Measurements from ENCODE around the gene LDLRAD3. TPM values are rescaled to one million over a fixed set of nuclear protein-coding genes. Genes with fewer than 3 reads are reported as not detected.
A peak's percentile ranks its signal among the peaks of the same experiment; 100 is the strongest.
"Not testable (repeated sequence)": the region's sequence is repeated elsewhere in the genome, so short reads cannot be mapped to it uniquely, and the experiment has no call there.

Gene LDLRAD3
- polyA plus RNA-seq, 1 of the 3 experiments (the other 2 are of a cell fraction) = 10.6 TPM

DNA sequence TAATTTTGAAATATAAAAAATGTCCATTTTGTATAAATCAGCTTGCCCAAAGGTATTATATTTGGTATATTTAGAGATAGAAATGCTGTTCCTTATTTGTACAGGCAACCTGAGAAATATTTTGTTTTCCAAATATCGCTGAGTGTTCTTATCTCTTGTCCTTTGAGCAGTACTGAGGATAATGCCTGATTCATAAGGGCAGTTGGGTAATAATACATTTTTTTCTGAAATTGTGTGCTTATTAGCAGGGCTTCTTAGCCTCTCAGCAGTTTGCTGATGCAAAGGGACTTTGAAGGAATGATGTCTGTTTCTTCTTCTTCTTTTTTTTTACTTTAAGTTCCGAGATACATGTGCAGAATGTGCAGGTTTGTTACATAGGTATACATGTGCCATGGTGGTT is 69.1 kb downstream of the LDLRAD3 start:
- Histone ChIP-seq H3K9me2 (no peaks in the 10 kb centered on the region), H3K4me3 (ENCODE audit: low read depth in 2 of 2, low read length in 1 of 2) (no peak overlapping the region; a peak in 2 of 4 replicates), H3K27me3 (ENCODE audit: insufficient read depth) (no peaks in the 10 kb centered on the region), H3K9ac (peak overlapping the region; percentile 31; the same call in 1 of the 2 replicates), H2AFZ (ENCODE audit: low read depth) (no peak overlapping the region), H3K4me2 (peak overlapping the region; percentile 57), H3K36me3 (replicated peaks in 1 of 2; ENCODE audit: control insufficient read depth in 1 of 2, insufficient read depth in 2 of 2, low read length in 1 of 2) (no peaks in the 10 kb centered on the region), H3K4me1 (ENCODE audit: control insufficient read depth in 1 of 2, insufficient read depth in 2 of 2, low read depth in 1 of 2, low read length in 1 of 2) (peaks cover 23 to 32% of the 10 kb centered on the region in 2 experiments), H4K20me1 (ENCODE audit: insufficient read depth) (0 out of 2 replicates have a peak, but pooled peaks cover 2% of the 10 kb centered on the region), H3K9me3 (no peaks in the 10 kb centered on the region), H3K27ac (ENCODE audit: low read depth in 2 of 2, low read length in 1 of 2) (peak overlapping the region in 1 of 2 experiments; percentile 56; a peak in 3 of 4 replicates), H3F3A (replicated peaks; ENCODE audit: insufficient read depth) (peaks cover 22% of the 10 kb centered on the region), H3K79me2 (ENCODE audit: insufficient read depth) (peaks cover 24% of the 10 kb centered on the region)
- TF ChIP-seq TCF12 (IDR thresholded peaks at IDR 0.05) (no peak), RFX5 (IDR thresholded peaks at IDR 0.05; ENCODE audit: low read length) (no peak), MEF2A (IDR thresholded peaks at IDR 0.05; ENCODE audit: borderline replicate concordance, low read depth) (no peak), FOXJ3 (CRISPR knock-in tag; IDR thresholded peaks at IDR 0.05) (no peak), TEAD4 (IDR thresholded peaks at IDR 0.05; ENCODE audit: borderline replicate concordance, insufficient read depth) (no peak), YY1 (IDR thresholded peaks at IDR 0.05; ENCODE audit: low read depth) (no peak), GATA2 (CRISPR knock-in tag; IDR thresholded peaks at IDR 0.05) (no peak), RXRA (IDR thresholded peaks at IDR 0.05; ENCODE audit: borderline replicate concordance, low read depth) (no peak), JUND (IDR thresholded peaks at IDR 0.05) (no peak), NRF1 (IDR thresholded peaks at IDR 0.05; ENCODE audit: low read depth, low read length) (no peak), GABPA (IDR thresholded peaks at IDR 0.05; ENCODE audit: low read depth) (no peak), EZH2phosphoT487 (IDR thresholded peaks at IDR 0.05; ENCODE audit: borderline replicate concordance, low read depth) (no peak), NFIC (IDR thresholded peaks at IDR 0.05; ENCODE audit: borderline replicate concordance) (no peak), FOSL2 (IDR thresholded peaks at IDR 0.05; ENCODE audit: borderline replicate concordance, low read depth) (no peak), SMC3 (IDR thresholded peaks at IDR 0.05; ENCODE audit: low read depth, low read length) (no peak), MXI1 (IDR thresholded peaks at IDR 0.05; ENCODE audit: low read depth, low read length) (no peak)
- TF ChIP-seq, protein P1, sequence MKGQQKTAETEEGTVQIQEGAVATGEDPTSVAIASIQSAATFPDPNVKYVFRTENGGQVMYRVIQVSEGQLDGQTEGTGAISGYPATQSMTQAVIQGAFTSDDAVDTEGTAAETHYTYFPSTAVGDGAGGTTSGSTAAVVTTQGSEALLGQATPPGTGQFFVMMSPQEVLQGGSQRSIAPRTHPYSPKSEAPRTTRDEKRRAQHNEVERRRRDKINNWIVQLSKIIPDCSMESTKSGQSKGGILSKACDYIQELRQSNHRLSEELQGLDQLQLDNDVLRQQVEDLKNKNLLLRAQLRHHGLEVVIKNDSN (IDR thresholded peaks at IDR 0.05; ENCODE audit: borderline replicate concordance, low read depth) = no peak
- TF ChIP-seq, protein P2, sequence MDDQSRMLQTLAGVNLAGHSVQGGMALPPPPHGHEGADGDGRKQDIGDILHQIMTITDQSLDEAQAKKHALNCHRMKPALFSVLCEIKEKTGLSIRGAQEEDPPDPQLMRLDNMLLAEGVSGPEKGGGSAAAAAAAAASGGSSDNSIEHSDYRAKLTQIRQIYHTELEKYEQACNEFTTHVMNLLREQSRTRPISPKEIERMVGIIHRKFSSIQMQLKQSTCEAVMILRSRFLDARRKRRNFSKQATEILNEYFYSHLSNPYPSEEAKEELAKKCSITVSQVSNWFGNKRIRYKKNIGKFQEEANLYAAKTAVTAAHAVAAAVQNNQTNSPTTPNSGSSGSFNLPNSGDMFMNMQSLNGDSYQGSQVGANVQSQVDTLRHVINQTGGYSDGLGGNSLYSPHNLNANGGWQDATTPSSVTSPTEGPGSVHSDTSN (IDR thresholded peaks at IDR 0.05) = no peak
- TF ChIP-seq, protein P3, sequence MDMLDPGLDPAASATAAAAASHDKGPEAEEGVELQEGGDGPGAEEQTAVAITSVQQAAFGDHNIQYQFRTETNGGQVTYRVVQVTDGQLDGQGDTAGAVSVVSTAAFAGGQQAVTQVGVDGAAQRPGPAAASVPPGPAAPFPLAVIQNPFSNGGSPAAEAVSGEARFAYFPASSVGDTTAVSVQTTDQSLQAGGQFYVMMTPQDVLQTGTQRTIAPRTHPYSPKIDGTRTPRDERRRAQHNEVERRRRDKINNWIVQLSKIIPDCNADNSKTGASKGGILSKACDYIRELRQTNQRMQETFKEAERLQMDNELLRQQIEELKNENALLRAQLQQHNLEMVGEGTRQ (IDR thresholded peaks at IDR 0.05; ENCODE audit: borderline replicate concordance, low read depth, low read length) = no peak
- TF ChIP-seq, protein P4, sequence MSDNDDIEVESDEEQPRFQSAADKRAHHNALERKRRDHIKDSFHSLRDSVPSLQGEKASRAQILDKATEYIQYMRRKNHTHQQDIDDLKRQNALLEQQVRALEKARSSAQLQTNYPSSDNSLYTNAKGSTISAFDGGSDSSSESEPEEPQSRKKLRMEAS (IDR thresholded peaks at IDR 0.05; ENCODE audit: low read depth) = no peak
- ChIA-PET POLR2A (no interaction called here), CTCF (no interaction called here)
- 88% methylated on average over 2 of the region's 2 CpGs for WGBS (ENCODE audit: low lambda C conversion rate)
- DNase-seq = no peak

DNA sequence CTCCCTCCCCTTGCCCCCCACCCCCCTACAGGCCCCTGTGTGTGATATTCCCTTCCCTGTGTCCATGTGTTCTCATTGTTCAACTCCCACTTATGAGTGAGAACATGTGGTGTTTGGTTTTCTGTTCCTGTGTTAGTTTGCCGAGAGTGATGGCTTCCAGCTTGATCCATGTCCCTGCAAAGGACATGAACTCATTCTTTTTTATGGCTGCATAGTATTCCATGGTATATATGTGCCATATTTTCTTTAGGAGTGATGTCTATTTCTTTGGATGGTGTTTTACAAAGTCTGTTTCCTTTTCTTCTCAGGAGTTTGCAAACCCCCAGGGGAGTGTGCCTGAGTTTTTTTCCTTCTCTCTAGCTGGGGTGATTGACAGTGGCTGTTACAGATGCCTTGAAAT is 69.6 kb downstream of the LDLRAD3 start:
- CTCF ChIA-PET = interaction anchor here (1.4 kb wide), 1 partner anchor 118 kb away, joined by 3 read pairs; no protein-coding TSS in a partner anchor
- H3K4me2 ChIP-seq; H2AFZ ChIP-seq (ENCODE audit: low read depth); POLR2A ChIA-PET; H3K4me3 ChIP-seq (ENCODE audit: low read depth in 2 of 2, low read length in 1 of 2); DNase-seq; H4K20me1 ChIP-seq (ENCODE audit: insufficient read depth); H3K27me3 ChIP-seq (ENCODE audit: insufficient read depth); H3K9me2 ChIP-seq; H3K9ac ChIP-seq; H3K27ac ChIP-seq (ENCODE audit: low read depth in 2 of 2, low read length in 1 of 2); H3K9me3 ChIP-seq; H3K36me3 ChIP-seq (replicated peaks in 1 of 2; ENCODE audit: control insufficient read depth in 1 of 2, insufficient read depth in 2 of 2, low read length in 1 of 2): not testable (repeated sequence)
- Histone ChIP-seq H3K79me2 (ENCODE audit: insufficient read depth) (peaks cover 22% of the 10 kb centered on the region), H3K4me1 (ENCODE audit: control insufficient read depth in 1 of 2, insufficient read depth in 2 of 2, low read depth in 1 of 2, low read length in 1 of 2) (peaks cover 20 to 36% of the 10 kb centered on the region in 2 experiments), H3F3A (replicated peaks; ENCODE audit: insufficient read depth) (peaks cover 22% of the 10 kb centered on the region)
- WGBS (ENCODE audit: low lambda C conversion rate) = 90% methylated on average over 1 of the region's 1 CpG

Measured in SK-N-SH (cell line).